GM18951 (cell line): Measurements from ENCODE around the gene CORO1C.

Experiments
- POLR2A ChIP-seq: IDR thresholded peaks from 4 replicates; pipeline ENCODE4 v1.6.1; 2011; ENCODE audit warnings: mild to moderate bottlenecking; ENCODE audit not compliant: insufficient read length, insufficient read depth; ENCODE audit errors: extremely low read depth
- in situ Hi-C: fragments of 300-500 bp; cut with MboI; formaldehyde crosslinking; loops from one replicate; pipeline ENCODE4 v1.12.0; 2022; ENCODE audit warnings: low sequenced_read_pairs, mixed read lengths, inconsistent platforms; ENCODE audit not compliant: unreplicated experiment

The CORO1C gene

DNA sequence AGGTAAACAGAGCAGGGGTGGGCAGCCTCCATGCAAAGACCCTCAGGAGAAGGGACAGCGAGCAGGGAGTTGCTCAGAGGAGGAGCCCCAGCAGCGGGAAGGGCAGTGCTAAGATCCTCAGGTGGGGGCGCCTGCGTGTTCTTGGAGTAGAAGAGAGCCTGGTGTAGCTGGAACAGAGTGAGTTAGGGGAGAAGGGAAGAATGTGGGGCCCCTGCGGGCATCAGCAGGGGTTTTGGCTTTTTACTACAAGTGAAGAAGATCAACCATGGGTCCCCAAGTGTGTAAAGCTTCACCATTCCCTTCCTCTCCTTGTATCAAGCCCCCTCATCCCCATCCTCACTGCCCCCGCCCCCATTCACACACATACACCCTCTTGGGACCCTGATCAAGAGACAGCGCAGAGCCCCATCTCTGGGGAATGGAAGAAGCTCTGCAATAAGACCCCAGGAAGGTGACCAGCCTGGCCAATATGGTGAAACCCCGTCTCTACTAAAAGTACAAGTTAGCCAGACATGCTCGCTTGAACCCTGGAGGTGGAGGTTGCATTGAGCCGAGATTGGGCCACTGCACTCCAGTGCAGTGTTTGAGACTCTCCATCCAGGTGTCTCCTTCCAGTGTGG lies 123.2 kb downstream of the CORO1C start:
- in situ Hi-C loops = no loop called here
- TF ChIP-seq POLR2A = no peak

DNA sequence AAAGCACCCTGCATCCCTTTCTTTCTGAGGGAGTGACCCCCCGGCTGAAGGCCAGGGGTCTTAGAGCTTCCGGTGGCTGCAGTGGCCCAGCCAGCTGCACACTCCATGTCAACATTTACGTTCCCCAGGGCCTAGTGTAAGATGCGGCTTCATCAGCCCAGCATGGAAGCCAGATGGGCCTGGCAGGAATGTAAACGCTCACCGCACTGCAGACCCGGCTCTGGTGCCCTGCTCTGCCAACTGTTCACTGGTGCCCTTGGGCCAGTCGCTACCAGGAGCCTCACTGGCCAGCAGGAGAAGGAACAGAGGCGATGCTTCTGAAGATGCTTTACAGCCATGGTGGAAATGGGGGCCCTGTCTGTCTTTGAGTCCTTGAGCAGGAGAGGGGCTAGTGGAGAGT lies 124.8 kb downstream of the CORO1C start:
- no peak for TF ChIP-seq POLR2A
- in situ Hi-C loops = no loop called here

DNA sequence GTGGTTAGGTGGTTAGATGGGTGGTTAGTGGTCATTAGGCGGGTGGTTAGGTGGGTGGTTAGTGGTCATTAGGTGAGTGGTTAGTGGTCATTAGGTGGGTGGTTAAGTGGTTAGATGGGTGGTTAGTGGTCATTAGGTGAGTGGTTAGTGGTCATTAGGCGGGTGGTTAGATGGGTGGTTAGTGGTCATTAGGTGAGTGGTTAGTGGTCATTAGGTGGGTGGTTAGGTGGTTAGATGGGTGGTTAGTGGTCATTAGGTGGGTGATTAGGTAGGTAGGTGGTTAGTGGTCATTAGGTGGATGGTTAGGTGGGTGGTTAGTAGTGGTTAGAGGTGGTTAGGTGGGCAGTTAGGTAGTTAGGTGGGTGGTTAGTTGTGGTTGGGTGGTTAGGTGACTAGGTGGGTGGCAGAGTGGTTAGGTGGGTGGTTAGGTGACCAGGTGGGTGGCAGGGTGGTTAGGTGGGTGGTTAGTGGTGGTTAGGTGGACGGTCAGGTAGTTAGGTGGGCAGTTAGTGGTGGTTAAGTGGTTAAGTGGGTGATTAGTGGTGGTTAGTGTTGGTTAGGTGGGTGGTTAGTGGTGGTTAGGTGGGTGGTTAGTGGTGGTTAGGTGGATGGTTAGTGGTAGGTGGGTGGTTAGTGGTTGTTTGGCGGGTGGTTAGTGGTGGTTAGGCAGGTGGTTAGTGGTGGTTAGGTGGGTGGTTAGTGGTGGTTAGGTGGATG lies 125.5 kb downstream of the CORO1C start:
- TF ChIP-seq POLR2A = no peak
- in situ Hi-C loops = no loop called here

DNA sequence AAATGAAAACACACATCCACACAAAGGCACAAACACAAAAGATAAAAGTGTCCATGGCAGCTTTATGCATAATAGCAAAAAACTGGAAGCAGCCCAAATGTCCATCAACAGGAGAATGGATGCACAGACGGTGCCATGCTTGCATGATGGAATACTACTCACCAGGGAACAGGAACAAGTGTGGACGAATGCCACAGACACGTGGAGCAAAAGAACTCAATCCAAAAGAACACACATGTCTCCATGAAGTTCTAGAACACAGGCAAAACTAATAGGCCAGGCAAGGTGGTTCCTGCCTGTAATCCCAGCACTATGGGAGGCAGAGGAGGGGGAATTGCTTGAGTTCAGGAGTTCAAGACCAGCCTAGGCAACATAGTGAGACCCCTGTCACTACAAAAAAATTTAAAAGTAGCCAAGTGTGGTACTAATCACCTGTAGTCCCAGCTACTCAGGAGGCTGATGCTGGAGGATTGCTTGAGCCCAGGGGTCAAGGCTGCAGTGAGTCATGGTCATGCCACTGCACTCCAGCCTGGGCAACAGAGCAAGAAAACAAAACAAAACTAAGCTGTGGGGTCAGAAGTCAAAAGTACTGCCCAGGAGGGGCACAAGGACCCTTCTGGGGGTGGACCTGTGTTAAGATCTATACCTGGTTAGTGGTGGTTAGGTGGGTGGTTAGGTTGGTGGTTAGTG lies 126.2 kb downstream of the CORO1C start:
- in situ Hi-C loops = no loop called here
- TF ChIP-seq POLR2A = no peak

DNA sequence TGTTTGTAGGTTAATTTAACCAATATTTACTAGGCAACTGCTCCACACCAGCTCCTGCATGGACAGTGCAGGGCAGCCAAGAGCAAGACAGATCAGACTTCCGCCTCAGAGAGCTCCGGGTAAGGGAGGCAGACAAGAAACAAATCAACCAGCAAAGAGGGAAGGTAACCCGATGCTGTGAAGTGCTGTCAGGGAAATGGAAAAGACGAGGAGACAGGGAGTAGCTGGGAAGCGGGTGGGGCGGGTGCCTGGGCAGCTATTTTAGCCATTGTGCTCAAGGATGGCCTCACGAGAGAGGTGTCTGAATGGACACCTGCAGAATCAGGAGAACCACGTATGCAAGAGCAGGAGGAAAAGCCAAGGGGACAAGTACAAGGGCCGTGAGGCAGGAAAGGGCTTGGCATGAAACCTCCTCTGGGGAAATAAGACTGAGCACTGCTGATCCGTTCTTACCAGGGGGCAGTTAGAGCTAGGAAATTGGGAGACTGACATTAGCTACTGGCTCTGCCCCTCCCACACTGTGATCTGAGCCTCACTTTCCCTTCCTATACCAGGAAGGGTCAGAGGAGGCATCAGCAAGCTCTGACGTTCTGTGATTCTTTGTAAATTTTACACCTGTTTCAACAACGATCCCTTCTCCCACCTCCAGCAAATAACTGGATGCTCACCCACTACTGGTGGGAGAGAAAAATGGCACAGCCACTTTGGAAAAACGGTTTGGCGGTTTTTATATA lies 126.9 kb downstream of the CORO1C start:
- TF ChIP-seq POLR2A = no peak
- in situ Hi-C loops = no loop called here

DNA sequence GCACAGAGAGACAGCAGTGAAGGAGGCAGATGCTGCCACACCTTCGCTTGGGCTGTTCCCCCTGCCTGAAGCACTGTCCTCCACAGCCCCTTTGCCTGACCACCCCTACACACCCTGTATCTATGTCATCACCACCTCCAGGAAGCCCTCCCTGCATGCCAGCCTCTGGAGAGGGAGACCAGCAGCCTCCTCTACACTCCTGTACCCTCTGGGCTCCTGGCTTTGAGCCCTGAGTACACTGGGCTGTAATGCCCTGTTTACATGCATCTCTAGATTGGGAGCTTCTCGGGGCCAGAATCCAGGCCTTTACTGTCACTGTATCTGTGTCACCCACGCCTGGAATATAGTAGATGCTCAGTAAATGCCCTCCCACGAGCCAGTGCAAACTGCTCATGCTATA lies 127.6 kb downstream of the CORO1C start:
- in situ Hi-C loops = no loop called here
- TF ChIP-seq POLR2A = no peak

DNA sequence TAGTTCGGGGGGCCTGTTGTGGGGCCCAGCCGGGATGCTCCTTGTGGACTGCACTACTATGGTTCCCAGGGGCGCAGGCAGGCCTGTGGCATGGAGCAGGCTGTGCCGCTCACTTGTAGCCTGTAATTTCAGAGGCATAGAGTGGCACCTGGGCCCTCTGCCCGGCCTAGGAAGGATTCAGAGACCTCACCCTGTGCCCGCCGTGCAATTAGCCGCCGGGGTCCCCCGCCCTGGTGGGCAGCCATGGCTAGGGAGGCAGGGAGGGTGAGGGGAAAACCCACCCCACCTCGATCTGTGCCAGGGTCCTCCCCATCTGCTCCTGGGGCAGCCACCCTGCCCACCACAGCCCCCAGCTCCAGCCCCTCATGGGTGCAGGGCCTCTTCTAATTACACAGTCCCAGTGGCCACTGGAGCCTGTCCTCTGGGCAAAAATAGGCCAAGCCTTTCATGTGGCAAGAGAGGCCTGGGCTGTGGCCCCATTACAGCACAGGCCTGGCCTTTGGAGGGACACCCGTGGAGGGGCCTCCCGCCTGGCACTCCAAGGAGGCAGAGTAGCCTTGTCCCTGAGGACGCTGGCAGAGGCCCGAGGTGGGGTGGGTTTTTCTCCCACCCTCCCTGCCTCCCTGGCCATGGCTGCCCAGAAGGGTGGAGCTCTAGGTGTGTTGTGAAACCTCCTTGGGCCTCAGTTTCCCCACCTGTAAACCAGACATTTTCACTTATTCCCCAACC lies 128.2 kb downstream of the CORO1C start:
- in situ Hi-C loops = no loop called here
- TF ChIP-seq POLR2A = no peak

DNA sequence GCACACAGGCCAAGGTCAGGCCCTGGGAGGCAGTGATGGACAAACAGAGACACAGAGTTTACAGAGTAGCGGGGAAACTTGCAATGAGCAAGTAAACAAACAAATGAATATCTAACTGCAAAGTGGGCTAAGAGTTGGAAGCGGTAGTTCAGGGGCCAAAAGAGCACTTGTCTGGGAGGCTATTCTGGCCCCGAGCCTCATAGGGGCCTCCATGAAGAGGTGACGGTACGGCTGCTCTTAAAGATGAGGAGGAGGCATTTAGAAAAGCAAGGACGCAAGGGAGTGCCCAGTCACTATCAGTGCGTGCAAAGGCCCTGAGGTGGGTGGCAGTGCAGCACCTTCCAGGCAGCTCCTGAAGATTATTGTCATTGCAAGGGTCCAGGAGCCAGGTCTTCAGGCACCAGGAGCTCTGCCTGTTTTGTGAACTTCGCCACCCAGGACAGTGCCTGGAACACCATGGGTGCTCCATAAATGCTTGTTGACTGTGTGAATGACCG lies 129.1 kb downstream of the CORO1C start:
- in situ Hi-C loops = no loop called here
- TF ChIP-seq POLR2A = no peak

DNA sequence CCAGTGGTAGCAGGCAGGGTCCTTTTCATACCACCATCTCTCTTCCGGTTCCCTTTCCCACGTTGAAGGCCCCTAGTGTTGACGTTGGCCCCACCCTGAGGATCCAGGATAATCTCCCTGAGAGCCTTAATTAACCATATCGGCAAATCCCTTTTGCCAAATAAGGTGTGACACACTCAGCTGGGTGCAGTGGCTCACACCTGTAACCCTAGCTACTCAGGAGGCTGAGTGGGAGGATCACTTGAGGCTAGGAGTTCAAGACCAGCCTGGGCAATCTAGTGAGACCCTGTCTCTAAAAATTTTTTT lies 130.7 kb downstream of the CORO1C start:
- in situ Hi-C loops = no loop called here
- TF ChIP-seq POLR2A = no peak

DNA sequence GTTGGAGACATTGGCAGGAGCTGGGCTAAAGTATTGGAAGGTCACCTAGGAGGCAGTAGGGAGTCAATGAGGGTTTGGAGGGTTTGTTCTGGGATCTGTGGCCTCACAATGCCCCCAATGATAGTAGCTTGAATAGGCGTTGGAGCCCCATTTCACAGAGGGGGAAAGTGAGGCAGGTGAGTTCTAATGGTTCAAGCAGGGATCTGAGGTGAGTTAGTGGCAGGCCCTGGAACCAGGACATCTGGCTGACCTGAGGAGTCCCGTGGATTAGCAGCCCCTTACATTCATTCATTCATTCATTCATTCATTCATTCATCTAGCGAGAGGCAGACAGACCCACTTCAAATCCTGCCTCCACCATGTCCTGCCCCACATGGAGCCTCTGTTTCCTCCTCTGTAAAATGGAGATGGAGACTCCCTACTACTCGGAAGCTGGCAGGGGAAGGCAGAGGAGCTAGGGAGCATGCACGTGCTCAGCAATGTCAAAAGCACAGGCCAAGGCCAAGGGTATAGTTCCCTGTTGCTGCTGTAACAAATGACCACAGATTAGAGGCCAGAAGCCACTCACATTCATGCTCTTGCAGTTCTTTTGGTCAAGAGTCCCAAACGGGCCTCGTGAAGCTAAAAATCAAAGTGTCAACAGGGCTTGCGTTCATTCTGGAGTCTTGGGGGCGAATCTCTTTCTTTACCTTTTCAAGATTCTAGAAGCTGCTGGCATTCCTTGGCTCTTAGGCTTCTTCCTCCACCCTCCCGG lies 131.2 kb downstream of the CORO1C start:
- in situ Hi-C loops = no loop called here
- TF ChIP-seq POLR2A = no peak

DNA sequence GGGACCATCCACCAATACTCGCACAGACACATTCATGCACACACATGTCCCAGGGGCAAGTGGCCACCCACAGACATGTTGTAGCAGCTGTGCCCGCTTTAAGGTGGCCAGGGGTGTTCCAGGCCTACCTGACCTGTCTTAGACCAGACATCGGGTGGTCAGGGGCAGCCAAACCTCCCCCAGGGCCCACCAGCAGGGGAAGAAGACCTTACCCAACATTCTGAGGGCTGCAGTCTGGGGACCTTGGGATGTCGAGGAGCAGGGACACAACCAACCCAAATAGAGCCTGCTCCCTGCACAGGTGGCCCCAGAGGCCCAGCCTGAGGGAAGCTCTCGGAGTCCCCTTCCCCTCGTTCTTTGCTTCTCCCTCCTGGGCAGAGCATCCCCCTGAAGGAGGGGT lies 131.8 kb downstream of the CORO1C start:
- in situ Hi-C loops = no loop called here
- no peak for TF ChIP-seq POLR2A

DNA sequence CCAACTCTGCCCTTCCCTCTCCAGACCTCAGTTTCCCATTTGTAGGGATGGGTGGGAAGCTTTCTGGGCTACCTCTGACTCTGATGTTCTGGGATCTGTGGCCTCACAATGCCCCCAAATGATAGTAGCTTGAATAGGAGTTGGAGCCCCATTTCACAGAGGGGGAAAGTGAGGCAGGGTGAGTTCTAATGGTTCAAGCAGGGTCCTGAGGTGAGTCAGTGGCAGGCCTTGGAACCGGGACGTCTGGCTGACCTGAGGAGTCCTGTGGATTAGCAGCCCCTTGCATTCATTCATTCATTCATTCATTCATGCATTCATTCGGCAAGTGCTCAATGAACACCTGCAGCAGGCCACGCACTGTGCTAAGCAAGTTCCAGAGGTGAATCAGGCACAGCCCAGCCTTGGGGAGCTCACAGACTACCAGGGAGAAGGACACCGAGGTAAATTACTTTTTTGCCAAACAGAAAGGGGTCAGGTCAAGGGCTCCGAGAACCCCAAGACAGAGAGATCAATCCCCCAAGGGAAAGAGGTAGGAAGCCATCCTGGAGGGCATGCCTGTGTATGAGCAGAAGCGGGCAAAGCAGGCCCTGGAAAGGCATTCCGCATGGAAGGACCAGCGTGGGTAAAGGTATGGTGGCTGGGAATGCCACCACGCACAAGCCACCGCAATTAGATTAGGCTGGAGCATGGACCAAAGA lies 132.6 kb downstream of the CORO1C start:
- in situ Hi-C loops = no loop called here
- TF ChIP-seq POLR2A = no peak
